Activated CD4-positive, alpha-beta memory T cell treated with anti-CD3 and anti-CD28 coated beads, Interleukin-2, amount 10 ng/mL, durations not matched to agents 7 days and 5 days (primary cell): ENCODE data around the gene GK2. TPM values are rescaled to one million over a fixed set of nuclear protein-coding genes. Genes with fewer than 3 reads are reported as not detected.

Source experiments
- CTCF ChIA-PET: fragments of 350-600 bp; sonication (Branson Sonifier 250); formaldehyde crosslinking; loops from one replicate; lab custom pipeline; 2021; ENCODE audit warnings: antibody characterized with exemption, inconsistent platforms; lab: Charles Lee
- POLR2A ChIA-PET: fragments of 350-600 bp; sonication (Branson Sonifier 250); formaldehyde crosslinking; loops from one replicate; lab custom pipeline; 2021; ENCODE audit warnings: antibody characterized with exemption; lab: Charles Lee
- DNase-seq: peaks from one replicate; pipeline ENCODE4 v3.0.0-alpha.2; 2020
- H3K27ac Mint-ChIP-seq: one replicate; pipeline ENCODE4 v1.8.0; 2021; ENCODE audit warnings: mild to moderate bottlenecking, mixed read lengths
- H3K27me3 Mint-ChIP-seq: one replicate; pipeline ENCODE4 v1.8.0; 2021; ENCODE audit warnings: mixed read lengths
- H3K36me3 Mint-ChIP-seq: one replicate; pipeline ENCODE4 v1.8.0; 2021; ENCODE audit warnings: low read depth, mixed read lengths
- H3K4me1 Mint-ChIP-seq: one replicate; pipeline ENCODE4 v1.8.0; 2021; ENCODE audit warnings: mixed read lengths
- H3K4me3 Mint-ChIP-seq: one replicate; pipeline ENCODE4 v1.8.0; 2021; ENCODE audit warnings: mild to moderate bottlenecking, mixed read lengths
- H3K9me3 Mint-ChIP-seq: one replicate; pipeline ENCODE4 v1.8.0; 2021; ENCODE audit warnings: mixed read lengths
- total RNA-seq, 2 experiments: library from RNA; stranded (reverse); gene quantifications; one replicate each; pipeline ENCODE4 v1.2.3, GENCODE V29; 2021

Gene GK2
- total RNA-seq, 2 experiments from 2014 or later = not detected

GRCh38 chr4:79364061-79364460 lies 44.0 kb downstream of the GK2 start:
- H3K4me1 Mint-ChIP-seq = no peaks in the 10 kb centered on the region

GRCh38 chr4:79362626-79363025 lies 45.4 kb downstream of the GK2 start:
- Mint-ChIP-seq H3K36me3 (no peaks in the 10 kb centered on the region), H3K4me1 (no peaks in the 10 kb centered on the region), H3K27me3 (no peaks in the 10 kb centered on the region), H3K9me3 (no peaks in the 10 kb centered on the region), H3K4me3 (no peak overlapping the region), H3K27ac (no peak overlapping the region)
- ChIA-PET POLR2A (no interaction called here), CTCF (no interaction called here)
- no peak for DNase-seq

More at GRCh38 chr4:79364061-79364460, 44.0 kb downstream of the GK2 start:
- H3K9me3 Mint-ChIP-seq = no peaks in the 10 kb centered on the region
- H3K27me3 Mint-ChIP-seq = no peaks in the 10 kb centered on the region
- ChIA-PET POLR2A (no interaction called here), CTCF (interaction anchor here (0.6 kb wide), 1 partner anchor 1589 kb away, joined by 3 read pairs; no protein-coding TSS in a partner anchor)
- DNase-seq = no peak
- H3K4me3 Mint-ChIP-seq = no peak overlapping the region
- no peak overlapping the region for H3K27ac Mint-ChIP-seq
- H3K36me3 Mint-ChIP-seq = no peaks in the 10 kb centered on the region

GRCh38 chr4:79360006-79360405 lies 48.0 kb downstream of the GK2 start:
- H3K27ac Mint-ChIP-seq = no peak overlapping the region
- DNase-seq = no peak
- no peaks in the 10 kb centered on the region for H3K36me3 Mint-ChIP-seq
- no peaks in the 10 kb centered on the region for H3K9me3 Mint-ChIP-seq
- H3K4me3 Mint-ChIP-seq = no peak overlapping the region
- CTCF ChIA-PET = no interaction called here
- POLR2A ChIA-PET = no interaction called here
- H3K27me3 Mint-ChIP-seq = no peaks in the 10 kb centered on the region
- H3K4me1 Mint-ChIP-seq = no peaks in the 10 kb centered on the region

DNA sequence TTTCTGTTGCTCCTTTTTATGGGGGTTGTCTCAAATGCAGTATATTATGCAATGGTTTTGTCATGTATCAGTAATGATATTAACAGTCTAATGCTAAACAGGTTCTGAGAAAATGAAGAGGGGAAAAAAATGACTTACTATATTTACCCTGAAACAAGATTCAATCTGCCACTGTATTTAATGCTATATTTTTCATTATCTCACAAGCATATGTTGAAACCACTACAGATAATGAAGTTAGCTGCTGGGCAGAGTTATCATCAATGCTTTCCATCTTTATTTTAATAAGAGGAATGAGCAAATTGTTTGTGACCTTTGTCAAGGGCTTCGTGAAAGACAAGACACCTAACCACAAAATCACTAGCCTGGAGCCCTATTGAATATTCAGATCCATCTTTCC lies 49.6 kb downstream of the GK2 start:
- Mint-ChIP-seq H3K36me3 (no peaks in the 10 kb centered on the region), H3K9me3 (no peaks in the 10 kb centered on the region), H3K4me3 (no peak overlapping the region), H3K27me3 (no peaks in the 10 kb centered on the region), H3K27ac (no peak overlapping the region), H3K4me1 (no peaks in the 10 kb centered on the region)
- CTCF ChIA-PET = no interaction called here
- DNase-seq = no peak
- POLR2A ChIA-PET = no interaction called here

- Mint-ChIP-seq H3K4me1 (no peaks in the 10 kb centered on the region), H3K9me3 (no peaks in the 10 kb centered on the region), H3K27ac (no peak overlapping the region), H3K36me3 (no peaks in the 10 kb centered on the region), H3K27me3 (no peaks in the 10 kb centered on the region), H3K4me3 (no peak overlapping the region)
- ChIA-PET CTCF (no interaction called here), POLR2A (no interaction called here)
- no peak for DNase-seq
Measured at GRCh38 chr4:79357365-79357764, 50.7 kb downstream of the GK2 start.

Other genes starting within 250 kb of the GK2 start
- not detected for gene NAA11, start 82.2 kb downstream of the GK2 start, total RNA-seq